NCI-H69 (cell line): ENCODE results near the gene ERICH6.

Source experiments
- DNase-seq: peaks from one replicate; lab custom pipeline; 2025; lab: John Stamatoyannopoulos, UW

Gene ERICH6

DNA sequence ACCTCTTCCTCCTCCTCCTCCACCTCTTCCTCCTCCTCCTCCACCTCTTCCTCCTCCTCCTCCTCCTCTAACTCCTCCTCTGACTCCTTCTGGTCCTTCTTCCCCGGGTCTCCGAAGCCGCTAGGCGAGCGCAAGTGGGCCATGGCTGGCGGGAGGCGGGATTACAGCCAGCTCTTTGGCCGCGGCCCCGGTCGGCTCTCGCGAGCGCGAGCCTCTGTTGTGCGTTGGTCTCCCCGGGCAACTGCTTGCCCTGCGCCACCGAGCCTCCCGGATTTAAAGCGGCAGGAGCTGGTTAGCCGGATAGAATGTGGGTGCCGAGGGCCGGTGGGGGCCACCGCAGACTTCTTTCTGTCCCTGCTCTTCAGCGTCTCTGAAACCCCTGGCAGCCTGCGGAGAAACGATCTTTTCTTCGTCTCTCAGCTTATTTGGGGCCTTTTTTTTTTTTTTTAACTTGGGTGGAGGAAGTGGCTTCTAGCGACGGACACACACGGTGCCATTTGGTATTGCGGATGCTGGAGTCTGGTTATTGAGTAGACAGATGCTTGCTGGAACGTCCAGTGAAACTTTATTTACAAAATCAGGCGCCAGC lies at the start of gene ERICH6:
TSS of gene ERICH6 (minus strand) at position 165 of the 589 bp plus-strand sequence. CDS start at position 143, 22 bp downstream.
- peak; percentile 89 for DNase-seq

DNA sequence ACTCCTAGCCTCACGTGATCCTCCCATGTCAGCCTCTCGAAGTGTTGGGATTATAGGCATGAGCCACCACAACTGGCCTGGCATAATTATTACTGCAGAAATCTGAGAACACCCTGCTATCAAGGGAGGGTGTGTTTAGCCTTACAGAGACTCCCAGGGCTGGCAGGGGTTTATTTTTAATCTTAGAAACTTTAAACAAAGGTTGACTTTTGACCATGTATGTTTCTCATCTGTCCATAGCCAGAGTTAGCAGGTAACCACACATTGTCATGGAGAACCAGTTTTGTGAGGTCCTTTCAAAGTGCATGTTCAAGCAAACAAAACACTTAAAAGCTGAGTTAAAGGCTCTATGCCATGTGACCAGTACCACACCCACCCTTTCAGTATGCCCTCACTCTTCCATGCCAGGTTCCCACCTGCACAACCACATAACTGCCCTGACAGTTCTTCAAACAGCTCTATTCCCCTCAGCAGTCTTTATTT lies 48.1 kb upstream of the ERICH6 start:
- no peak for DNase-seq

DNA sequence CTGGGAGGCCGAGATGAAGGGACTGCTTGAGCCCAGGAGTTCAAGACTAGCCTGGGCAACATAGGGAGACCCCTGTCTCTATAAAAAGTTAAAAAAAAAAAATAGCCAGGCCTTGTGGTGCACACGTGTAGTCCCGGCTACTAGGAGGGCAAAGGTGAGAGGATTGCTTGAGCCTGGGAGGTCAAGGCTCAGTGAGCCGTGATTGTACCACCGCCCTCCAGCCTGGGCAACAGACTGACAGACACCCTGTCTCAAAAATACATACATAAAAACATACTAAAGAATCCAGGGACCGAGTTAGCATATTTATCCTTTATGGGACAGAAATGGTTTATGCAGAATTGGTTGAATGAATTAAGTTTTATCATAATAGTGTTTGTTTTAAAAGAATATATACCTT lies 45.5 kb upstream of the ERICH6 start:
- no peak for DNase-seq

DNA sequence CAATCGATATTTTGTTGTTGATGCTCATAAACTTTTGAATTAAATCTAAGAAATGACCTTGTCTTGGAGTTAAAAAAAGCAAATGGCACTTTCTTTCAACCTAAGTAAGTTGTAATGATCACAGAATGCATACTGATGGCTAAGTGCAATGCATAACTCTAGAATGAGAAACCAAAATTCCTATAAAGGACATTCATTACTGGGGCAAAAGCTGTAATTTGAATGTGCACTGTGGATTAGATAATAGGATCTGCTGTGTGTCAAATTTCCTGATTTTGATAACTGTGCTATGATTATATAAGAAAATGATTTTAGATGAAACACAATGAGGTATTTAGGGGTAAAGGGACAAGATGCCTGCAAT lies 44.9 kb upstream of the ERICH6 start:
- DNase-seq, result no peak

DNA sequence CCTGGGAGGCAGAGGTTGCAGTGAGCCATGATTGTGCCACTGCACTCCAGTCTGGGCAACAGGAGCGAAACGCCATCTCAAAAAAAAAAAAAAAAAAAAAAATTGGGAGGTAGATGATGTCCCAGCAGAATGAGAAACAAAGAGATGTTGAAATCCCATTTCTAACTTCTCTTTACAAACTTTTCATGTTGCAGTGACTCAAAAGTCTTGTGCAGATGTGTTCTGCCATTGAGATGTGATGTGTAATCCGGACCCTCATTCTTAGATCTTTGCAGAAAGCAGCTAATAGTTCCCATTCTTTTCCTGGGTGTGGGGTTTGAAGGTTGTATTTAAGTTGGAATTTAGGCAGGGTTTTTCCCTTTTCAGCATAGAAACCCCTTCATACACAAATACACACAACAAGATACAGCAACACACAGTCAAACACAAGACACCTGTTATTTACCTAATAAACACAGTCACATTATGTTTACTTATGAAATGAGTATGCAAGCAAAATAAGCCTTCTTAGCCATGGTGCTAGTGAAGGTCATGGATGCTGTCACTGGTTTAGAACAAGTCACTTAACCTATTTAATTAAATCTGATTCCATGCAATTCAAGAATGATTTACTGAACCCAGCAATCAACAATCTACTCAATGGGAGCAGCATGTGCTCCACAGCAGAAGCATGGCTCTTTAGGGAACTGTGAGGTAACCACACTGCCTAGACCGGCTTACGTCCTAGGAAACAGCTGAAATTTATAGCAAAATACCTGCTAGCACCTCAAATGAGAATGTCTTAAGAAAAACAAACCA lies 44.4 kb upstream of the ERICH6 start:
- peak; percentile 37 for DNase-seq

DNA sequence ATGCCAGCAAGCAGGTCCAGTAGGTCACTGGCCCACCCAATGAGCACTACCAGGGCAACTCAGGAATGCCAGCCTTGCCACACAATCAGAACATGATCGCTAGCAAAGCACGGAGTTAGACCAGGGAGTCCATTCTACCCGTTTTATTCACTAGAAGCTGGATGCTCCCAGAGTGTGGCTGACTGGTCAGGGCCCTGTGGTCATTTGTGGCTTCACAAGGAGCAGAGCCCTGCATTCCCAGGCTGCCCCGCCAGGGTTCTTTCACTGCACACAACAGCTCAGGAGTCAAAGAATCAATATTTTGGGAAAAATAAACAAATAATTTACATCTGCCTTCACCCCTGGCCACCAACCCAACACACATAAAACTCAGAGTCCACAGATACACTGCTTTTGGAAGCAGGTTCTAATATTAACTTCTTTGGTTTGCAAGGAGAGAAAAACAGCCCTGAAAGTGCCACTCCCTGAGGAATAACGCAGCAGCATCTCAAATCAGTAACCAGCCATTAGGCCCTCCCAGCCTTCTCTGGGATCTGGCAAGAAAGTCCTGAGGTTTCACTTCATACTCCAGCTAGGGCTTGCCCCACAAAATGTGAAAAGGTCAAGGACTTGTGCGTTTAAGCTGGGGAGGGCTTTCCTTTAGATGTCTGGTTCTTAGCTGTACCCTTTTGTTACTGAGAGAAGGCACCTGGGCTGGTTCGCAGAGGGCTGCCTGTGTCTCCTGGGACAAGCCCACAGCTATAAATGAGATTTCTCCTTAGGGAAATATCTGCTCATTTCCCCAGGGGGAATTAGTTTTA lies 43.3 kb upstream of the ERICH6 start:
- DNase-seq, result peak; percentile 11

DNA sequence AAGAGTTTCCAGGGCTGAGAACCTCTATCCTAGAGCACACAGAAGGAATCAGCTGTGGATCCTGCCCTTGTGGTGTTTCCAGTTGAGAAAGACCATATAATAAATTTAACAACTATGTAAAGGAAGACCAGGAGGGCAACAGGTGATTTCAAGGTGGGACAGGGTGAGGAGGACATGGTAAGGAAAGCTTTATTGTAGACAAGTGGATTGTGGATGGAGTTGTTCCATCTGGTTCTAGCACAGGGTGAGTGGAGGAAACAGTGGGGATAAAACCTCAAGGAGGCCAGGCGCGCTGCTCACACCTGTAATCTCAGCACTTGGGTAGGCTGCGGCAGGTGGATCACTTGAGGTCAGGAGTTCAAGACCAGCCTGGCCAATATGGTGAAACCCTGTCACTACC lies 42.1 kb upstream of the ERICH6 start:
- DNase-seq, result no peak

DNA sequence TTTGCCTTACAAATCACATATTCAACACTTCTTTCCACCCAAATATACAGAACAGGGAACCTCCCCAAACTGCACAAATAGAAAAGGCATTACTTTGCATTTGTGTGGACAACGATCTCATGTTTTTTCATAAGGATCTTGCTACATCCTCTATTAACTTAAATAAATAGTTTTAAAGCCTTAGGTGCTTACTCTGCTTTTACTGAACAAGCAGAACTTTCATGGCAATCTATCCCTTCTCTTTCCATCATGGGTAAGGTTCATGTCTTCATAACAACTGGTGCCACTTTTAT lies 41.1 kb upstream of the ERICH6 start:
- DNase-seq, result no peak

DNA sequence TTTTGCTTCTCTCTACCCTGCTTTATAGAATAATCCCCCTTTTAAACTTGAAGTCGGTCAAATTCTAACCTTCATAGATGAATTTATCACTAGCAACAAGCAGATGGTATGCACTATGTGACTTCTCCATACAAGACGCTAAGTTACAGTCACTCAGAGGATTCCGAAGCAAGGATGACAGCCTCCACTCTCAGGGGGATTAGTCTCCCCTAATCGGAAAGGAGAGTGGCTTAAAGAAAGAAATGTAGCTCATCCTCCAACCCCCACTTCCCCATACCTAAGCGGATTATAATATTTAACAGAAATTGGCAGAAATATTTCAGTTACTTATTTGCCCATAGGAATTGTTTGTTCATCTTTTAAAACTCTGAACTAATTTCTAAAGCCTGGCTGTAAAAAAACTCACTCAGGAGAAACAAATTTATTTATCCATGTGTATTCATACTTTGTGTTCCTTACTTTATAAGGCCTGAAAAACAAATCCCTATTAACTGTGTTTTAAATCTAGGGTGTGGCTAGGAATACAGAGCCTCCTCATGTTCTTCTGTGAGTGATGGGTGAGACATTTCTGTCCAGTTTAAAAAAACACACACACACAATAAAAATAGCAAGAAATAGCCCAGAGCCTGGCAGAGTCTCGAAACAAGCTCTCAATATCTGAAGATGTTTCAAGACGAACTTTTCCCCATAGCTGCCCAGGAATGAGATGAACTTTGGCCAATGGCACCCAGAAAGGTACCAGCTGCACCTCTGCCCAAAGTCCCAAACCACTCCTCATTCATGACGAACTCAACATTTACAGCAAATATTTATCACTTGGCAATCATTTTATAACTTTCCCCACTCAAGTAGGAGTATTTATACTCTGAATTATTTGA lies 40.6 kb upstream of the ERICH6 start:
- no peak for DNase-seq

DNA sequence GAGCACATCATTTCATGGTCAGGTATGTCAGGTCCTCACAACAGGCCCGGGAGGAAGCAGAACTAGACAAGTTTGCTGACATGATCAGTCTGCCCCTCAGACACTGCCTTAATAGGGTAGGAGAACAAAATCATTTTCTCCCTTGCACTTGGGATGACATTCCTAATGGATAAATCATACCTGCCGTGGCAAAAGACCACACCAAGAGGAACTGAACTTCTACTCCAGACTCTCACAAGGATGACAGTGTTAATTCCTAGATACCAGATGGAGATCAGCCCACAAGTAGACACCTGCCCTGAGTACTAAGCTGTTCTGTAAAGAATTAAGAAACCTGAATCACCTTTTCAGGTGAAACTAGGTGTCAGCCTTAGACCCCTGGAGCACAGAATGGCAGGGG lies 39.8 kb upstream of the ERICH6 start:
- no peak for DNase-seq

DNA sequence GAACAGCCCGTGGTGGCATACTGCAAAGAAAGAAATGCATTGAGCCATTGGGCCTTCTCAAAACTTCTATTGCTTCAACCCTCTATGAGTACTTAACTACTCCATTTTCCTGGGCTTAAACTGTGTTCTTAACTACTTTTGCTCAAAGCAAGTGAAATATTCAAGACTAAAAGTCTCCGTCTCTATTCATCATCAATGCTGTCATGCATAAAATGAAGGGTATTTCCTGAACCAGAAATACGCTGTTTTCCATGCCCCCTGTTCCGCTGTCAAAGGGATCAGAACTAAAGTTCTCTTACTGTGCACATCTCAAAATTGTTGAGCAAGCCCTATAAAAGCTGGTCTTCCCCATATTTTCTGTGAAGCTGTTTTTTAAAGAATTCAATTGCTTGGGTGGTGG lies 39.0 kb upstream of the ERICH6 start:
- no peak for DNase-seq

DNA sequence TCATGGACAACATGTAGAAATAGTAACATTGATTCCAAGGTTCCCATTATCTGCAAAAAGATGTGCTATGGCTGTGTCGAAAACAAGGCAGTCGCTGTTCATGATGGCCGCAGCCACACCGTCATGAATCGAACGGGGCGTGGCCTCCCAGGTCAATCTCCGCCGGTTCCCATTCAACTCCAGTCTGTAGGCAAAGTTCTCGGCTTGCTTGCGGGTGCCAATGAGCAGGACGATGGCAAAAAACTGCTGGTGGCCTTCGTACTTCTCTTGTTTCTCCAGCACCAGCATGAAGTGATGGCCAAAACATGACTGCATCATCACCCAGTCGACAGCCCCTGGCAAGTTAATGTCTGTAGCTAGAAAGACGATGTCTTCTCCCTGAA lies 38.4 kb upstream of the ERICH6 start:
- DNase-seq, result no peak

DNA sequence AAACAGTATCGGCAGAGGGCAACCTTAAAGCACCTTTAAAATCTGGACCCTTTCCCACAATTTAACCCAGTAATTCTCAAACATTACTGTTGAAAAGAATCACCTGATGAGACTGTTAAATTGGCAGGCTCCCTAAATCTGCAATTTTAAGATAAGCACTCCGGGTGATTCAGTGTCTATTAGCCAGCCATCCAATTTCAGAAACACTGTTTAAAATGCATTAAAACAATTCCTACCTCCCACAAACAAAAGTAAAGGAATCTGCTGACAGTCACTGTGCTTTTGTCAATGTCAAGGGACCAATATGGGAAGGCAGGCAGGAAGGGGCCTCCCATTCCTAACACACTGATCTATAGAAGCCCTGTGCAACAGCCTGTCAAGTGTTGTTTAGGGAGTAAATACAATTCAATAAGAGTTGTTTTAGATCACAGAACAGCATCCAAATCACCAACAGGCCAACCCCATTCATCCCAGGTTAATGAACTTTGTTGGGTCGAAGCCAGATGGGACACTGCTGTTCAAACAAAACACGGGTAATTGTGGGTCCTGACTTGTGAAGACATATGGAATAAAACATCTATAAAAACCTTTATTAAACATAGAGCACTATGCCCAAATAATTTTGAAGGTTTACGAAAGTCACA lies 37.9 kb upstream of the ERICH6 start:
- no peak for DNase-seq

DNA sequence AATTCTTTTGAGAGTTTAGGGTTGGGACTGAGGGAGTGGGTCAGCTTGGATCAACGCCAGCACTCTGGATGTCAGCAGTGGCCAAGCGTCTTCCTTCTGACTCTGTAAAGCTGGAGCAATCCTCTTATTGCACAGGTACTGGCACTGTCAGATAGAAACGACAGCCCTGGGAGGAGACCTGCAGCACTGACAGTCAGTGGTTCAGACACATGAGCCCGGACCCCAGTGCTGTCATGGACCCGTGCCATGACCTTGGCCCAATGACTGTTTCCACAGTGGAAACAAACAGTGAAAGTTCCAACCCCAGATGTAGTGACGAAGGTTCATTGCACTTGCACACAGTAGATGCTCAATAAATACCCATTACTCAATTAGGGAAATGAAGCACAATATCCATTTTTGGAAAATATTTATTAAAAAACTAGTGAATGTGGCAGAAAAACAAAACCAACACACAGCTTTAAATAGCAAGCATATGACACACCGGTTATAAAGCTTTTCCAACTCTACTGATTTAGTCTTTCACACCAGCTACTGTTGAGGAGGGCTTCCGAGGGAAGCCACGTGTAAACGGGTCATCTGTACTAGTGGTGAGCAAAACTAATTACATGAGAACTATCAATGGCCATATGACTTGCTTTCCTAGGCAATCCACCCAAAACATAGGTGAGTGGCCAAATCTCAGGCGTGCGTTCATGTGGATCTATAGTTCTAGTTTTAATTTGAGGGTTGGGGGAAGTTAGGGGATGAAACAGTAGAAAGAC lies 37.2 kb upstream of the ERICH6 start:
- no peak for DNase-seq

DNA sequence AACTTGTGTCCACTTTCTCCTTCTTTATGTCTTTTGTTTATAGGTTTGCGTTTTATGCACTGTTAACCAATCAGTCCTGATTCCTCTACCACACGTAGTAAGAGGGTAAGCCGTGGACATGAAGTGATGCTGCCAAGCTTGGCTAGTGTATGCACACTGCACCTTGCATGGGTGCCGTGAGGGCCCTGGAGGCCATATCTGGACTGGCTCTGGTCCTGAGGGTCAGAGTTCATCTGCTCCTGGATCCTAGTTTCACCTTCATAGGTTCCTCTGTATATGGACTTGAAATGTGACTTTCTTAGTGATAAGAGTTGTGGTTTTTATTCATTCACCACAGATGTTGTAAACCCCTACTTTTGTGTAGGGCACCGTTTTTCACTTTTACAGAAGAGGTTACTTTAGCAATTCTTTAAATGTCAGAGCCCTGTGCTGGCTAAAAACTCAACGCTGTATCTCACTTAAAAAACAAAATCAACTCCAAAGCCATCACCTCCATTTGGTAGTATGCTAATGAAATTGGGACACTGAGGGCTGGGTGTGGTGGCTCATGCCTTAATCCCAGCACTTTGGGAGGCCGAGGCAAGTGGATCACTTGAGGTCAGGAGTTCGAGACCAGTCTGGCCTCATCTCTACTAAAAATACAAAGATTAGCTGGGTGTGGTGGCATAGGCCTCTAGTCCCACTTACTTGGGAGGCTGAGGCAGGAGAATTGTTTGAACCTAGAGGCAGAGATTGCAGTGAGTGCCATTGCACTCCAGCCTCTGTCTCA lies 36.3 kb upstream of the ERICH6 start:
- no peak for DNase-seq

DNA sequence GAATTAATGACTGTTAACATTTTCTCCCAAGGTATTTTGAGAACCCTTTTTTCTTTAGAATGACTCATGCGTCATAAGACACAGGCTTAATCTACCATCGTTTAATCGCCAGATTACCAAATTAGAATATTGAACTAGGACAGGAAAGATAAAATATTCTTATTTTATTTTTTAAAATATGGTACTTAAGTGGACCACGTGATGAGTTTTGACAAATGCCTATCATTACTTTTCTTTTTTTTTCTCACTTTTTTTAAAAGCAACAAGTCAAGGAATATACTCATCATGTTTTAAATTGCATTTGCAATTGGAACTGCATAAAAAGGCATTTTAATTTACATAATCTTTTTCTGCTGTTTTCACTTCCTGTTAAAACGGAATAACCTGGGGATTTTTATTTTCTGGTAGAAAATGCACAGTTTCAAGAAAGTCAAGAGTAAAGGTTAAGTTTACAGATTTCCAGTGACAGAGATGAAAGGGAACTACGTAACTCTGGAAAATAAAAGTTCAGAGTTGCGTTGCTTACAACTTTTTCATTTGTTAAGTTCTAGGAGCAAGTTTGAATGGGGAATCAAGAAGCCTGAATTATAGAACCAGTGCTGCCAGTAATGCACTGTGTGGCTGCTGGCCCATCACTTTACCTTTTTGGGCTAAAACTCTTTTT lies 35.6 kb upstream of the ERICH6 start:
- no peak for DNase-seq

DNA sequence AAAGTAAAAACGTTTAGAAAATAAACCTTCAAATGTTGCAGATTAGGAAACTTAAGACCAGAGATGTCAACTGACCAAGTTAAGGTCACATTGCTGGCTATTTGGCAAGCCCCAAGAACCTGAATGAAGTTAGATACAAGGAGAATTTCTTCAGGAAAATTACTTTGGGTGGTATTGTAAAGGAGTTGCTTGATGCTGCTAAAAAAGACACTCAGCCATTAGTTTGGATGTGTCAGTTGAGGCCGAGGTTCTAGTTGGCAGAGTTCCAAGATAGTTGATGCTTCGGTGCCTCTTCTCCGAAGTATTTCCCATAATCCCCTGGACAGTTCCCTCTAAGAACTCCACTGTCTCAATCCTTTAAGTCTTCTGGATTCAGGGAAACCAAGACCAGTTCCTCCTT lies 35.0 kb upstream of the ERICH6 start:
- DNase-seq, result no peak

DNA sequence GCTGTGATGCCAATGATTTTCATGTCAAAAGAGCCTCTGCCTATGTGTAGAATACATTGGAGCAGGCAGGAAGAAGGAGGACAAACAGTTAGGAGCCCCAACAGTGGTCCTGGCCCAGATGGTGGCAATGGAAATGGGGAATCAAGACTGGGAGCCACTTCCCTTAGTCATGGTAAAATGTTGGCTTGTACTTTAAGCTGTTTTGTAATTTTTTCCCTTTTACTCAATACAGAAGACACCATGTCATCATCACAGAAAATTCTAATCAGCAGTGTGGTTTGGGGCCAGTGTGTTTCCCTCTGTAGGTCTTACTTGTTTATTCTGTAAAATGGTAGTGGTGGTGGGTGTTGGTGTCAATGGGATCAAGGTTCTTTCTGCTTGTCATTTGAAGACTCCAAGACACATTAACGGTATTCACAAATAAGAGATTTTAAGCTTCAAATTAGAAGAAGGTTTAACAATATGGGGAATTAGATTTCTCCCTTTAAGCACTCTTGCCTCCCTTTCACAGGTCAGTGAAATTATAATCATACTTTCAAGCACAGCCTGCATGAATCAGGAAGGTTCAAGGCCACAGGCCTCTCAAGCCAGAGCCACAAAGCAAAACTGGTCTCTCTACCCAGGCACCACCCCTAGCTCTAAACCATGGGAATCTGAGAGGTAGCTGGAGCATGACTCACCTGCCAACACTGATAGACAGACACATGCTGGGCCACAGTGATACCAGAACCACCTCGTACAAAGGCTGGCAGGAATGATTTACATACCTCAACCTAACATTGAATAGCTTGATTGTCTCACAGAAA lies 34.4 kb upstream of the ERICH6 start:
- DNase-seq, result no peak
